GM23248 (cell line): ENCODE results near the gene TARBP1.

Experiments used
- EZH2 ChIP-seq: fragments of 200-600 bp; sonication (generic); IDR thresholded peaks from 2 replicates; pipeline ENCODE4 v1.6.1; 2018; ENCODE audit warnings: antibody characterized with exemption, mild to moderate bottlenecking; ENCODE audit not compliant: insufficient read depth, poor library complexity, severe bottlenecking
- EZH2phosphoT487 ChIP-seq: fragments of 200-600 bp; sonication (generic); IDR thresholded peaks from 2 replicates; pipeline ENCODE4 v1.6.1; 2018; ENCODE audit warnings: antibody characterized with exemption, moderate library complexity, mild to moderate bottlenecking, low read depth; ENCODE audit not compliant: insufficient read depth

- TF ChIP-seq EZH2phosphoT487: no peak
- TF ChIP-seq EZH2: no peak
Measured at GRCh38 chr1:234427950-234428646, 50.9 kb downstream of the TARBP1 start.
